ENCODE data around the gene DLL3.
"Not testable (repeated sequence)": the region's sequence is repeated elsewhere in the genome, so short reads cannot be mapped to it uniquely, and the experiment has no call there.

The DLL3 gene, protein sequence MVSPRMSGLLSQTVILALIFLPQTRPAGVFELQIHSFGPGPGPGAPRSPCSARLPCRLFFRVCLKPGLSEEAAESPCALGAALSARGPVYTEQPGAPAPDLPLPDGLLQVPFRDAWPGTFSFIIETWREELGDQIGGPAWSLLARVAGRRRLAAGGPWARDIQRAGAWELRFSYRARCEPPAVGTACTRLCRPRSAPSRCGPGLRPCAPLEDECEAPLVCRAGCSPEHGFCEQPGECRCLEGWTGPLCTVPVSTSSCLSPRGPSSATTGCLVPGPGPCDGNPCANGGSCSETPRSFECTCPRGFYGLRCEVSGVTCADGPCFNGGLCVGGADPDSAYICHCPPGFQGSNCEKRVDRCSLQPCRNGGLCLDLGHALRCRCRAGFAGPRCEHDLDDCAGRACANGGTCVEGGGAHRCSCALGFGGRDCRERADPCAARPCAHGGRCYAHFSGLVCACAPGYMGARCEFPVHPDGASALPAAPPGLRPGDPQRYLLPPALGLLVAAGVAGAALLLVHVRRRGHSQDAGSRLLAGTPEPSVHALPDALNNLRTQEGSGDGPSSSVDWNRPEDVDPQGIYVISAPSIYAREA

DNA sequence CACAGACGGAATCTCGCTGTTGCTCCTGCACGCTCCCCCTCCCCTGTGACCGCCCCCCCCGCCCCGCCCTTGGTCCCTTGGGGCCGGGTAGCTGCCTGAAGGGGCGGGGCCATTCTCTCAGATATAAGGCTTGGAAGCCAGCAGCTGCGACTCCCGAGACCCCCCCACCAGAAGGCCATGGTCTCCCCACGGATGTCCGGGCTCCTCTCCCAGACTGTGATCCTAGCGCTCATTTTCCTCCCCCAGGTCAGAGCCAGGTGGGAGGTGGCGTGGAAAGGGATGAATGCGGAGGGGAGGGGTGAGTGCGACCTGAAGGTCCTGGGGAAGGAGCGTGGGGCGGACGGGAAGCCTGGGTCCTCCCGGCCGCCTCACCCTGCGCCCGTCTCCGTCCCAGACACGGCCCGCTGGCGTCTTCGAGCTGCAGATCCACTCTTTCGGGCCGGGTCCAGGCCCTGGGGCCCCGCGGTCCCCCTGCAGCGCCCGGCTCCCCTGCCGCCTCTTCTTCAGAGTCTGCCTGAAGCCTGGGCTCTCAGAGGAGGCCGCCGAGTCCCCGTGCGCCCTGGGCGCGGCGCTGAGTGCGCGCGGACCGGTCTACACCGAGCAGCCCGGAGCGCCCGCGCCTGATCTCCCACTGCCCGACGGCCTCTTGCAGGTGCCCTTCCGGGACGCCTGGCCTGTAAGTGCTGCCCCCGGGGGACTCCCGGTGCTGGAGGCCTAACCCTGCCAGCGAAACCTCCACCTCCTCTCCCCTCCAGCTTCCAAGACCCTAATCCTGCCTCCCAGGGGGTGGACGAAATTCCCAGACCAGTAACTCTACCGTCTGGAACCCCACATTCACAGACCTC lies at the start of gene DLL3:
Gene DLL3, plus strand, starts transcription at position 150 of the 845 bp plus-strand sequence. Its CDS starts 28 bp downstream, at position 178.
- peak; percentile 77 for DNase-seq

DNA sequence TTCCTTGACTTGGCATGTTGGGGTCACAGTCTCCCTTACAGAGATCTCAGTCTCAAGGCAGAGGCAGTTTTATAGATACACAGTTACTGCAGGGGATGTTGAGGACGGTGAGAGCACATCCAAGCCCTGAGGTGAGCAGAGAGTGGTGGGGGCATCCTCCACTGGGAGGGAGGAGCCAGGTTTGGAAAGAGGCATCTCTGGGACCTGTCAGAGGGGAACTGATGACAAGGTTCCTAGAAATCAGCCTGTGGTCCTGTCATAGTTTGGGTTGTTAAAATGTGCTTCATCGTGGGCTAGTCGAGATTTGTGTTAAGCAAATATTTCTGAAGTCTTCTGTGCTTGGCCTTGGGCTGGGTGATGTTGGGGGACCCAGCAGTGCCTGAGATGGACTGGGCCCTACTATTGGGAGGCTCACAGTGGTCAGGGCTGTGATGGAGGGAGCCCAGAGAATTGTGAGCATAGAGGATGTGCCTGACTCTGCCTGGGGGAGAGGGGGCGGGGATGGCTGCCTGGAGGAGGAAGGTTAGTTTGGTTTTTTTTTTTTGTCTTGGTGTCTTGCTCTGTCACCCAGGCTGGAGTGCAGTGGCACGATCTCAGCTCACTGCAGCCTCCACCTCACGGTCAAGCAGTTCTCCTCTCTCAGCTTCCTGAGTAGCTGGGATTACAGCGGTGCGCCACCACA lies 49.5 kb upstream of the DLL3 start:
- no peak for DNase-seq

DNA sequence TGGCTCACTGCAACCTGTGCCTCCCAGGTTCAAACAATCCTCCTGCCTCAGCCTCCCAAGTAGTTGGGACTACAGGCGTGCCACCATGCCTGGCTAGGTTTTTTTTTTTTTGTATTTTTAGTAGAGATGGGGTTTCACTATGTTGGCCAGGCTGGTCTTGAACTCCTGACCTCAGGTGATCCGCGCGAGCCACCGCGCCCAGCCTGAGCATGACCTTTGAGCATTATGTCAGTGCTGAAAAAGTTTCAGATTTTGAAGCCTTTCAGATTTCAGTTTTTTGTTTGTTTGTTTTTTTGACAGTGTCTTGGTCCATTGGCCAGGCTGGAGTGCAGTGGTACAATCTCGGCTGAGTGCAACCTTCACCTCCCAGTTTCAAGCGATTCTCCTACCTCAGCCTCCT lies 47.5 kb upstream of the DLL3 start:
- not testable (repeated sequence) for DNase-seq

DNA sequence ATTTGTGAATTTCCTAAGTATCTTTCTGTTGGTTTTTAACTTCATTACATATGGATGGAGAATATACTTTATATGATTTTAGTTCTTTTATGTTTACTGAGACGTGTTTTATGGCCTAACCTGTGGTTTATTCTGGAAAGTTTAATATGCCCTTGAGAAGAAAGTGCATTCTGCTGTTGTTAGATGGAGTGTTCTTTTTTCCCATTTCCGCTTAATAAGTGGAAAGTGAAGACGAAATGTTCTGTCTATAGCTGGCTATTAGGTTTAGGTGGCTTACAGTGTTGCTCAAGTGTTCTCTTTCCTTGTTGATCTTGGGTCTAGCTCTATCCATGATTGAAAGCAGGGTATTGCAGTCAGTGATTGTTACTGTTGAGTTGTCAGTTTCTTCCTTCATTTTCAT lies 35.3 kb upstream of the DLL3 start:
- DNase-seq = no peak

DNA sequence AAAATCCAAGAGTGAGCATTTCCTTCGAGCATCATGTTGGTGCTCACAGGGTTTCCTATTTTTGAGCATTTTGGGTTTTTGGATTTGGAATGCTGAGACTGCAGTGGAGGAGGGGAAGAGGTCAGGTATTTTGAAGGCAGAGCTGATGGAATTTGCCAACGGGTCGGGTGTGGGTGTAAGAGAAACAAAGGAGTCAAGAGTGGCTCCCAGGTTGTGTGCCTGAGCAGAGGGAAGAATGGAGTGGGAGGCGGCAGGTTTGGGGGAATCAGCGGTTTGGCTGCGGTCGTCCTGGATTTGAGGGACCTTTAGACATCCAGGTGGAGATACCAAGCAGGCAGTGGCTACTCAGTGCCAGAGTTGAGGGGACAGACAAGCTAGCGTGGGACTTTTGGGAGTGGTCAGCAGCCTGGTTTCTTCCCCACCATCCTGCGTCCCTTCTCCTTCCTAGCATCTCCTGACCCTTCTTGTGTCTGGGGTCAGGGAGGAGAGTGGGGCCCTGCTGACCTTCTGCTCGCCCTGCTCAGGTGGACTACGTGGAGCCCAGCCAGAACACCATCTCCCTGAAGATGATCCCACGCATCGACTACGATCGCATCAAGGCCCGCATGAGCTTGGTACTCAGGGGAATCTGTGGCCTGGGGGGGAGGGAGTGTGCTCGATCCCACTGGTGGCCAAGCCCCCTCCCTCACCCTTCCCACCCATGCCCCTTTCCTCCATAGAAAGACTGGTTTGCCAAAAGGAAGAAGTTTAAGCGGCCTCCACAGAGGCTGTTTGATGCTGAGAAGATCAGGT lies 32.6 kb upstream of the DLL3 start:
- no peak for DNase-seq

DNA sequence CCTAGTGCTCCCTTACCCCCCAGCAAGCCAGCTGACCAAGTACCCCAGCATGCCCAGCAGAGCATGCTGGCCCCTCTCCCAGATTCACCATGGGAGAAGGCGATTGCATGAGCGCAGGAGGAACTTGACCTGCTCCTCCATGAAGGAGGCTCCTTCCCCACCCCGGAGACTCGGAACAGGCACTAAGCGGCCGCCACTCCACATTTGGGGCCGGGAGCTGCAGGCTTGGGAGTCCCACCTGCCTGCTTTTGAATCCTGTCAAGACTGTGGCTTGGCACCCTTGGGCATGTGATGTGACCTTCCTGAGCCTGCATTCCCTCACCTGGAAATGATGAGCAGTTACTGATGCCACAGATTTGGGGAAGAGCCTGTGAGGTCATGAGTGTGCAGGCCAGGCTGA lies 30.8 kb upstream of the DLL3 start:
- no peak for DNase-seq

DNA sequence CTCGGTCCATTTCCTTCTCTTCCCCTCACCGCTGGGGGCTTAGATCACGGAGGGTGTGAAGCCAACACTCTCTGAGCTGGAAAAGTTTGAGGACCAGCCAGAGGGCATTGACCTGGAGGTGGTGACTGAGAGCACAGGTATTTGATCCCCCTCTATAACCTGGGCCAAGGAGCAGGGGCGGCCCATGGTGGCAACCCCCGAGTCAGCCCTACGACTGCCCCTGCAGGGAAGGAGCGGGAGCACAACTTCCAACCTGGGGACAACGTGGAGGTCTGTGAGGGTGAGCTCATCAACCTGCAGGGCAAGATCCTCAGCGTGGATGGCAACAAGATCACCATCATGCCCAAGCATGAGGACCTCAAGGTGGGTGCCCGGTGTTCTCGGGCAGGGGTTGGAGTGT lies 29.7 kb upstream of the DLL3 start:
- no peak for DNase-seq

DNA sequence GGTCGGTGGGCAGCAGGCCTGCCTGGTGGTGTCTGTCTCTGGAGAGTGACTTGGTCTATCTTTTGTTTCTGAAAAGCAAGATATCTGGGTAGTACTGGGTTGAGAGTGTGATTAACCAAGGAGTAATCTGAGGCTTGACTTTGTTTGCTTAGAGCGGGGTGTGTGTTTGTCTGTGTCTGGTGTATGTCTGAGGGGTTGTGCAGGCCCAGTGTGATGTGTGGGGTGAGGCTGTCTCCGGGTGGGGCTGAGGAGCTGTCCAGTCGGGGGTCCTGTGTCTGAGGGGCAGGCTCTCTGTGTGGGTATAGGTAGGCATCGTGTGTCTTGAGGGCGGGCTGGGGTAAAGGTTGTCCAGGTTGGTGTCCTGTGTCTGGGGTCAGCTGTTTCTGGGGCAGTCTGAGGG lies 29.2 kb upstream of the DLL3 start:
- no peak for DNase-seq

DNA sequence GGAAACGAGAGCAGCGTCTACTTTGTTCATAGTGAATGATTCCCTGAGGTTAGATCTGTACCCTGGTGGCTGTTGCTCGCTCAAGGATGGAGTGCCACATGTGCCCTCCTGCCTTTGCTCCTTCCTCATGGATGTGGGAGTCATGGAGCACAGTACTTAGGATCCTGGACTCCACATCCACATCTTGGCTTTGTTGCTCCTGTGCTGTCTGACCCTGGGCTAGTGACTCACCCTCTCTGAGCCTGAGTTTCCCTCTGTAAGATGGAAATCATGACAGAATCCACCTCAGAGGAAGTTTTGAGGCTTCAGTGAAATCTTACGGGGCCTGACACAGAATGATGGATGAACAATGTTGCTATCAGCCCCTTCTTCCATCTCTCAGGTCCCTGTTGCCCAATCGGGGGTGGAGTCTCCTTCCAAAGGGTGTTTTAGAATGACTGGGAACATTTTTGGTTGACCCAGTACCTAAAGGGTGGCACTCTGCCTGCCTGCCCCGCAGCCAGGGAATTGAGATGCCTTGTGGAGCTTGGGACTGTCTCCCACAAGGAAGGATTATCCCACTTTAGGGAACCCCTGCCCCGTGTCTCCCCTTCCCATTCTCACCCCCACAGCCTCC lies 27.9 kb upstream of the DLL3 start:
- DNase-seq = no peak

DNA sequence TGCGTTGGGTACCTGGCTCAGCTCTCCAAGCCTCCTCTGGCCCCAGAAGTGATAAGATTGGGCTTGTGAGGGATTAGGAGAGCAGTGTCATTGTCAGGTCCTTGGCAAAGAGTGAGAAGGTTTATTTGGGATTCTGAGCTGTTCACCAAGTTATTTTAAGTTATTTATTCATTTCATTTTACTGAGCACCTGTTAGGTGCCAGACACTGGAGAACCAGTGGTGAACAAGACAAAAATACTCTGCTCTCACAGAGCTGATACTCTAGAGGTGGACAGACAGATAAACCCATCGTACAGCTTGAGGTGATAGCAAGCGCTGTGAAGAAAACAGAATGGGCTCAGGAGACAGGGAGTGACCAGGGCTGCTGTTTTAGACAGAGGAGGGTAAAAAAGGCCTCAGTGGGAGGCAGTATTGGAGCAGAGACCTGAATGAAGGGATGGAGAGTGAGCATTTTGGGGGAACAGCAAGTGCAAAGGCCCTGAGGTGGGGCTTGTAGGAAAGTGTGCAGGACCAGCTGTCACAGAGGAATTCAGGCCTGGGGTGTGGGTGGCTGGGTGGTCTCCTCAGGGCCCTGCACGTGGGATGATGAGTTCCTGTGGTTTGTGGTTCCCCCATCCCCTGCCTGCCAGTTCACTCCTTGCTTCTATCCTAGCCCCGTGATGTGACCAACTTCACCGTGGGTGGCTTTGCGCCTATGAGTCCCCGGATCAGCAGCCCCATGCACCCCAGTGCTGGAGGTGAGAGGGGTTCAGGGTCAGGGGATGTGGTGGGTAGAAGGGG lies 26.8 kb upstream of the DLL3 start:
- DNase-seq = no peak

DNA sequence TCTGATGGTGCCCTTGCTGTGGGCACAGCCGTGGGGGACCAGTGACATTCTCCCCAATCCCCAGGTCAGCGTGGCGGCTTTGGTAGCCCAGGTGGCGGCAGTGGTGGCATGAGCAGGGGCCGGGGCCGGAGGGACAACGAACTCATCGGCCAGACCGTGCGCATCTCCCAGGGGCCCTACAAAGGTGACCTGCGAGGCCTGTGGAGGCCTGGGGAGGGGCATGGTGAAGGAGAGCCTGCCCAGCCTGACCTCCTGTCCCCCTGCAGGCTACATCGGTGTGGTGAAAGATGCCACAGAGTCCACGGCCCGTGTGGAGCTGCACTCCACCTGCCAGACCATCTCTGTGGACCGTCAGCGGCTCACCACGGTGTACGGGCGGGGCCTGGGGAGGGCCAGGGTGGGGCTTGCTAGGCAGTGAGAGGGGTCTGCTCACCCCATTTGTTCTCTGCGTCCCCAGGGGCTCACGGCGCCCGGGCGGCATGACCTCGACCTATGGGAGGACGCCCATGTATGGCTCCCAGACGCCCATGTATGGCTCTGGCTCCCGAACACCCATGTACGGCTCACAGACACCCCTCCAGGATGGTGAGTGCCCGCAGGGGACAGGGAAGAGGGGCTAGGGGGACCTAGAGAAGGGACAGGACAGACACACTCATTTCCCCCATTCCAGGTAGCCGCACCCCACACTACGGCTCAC lies 25.9 kb upstream of the DLL3 start:
- no peak for DNase-seq

DNA sequence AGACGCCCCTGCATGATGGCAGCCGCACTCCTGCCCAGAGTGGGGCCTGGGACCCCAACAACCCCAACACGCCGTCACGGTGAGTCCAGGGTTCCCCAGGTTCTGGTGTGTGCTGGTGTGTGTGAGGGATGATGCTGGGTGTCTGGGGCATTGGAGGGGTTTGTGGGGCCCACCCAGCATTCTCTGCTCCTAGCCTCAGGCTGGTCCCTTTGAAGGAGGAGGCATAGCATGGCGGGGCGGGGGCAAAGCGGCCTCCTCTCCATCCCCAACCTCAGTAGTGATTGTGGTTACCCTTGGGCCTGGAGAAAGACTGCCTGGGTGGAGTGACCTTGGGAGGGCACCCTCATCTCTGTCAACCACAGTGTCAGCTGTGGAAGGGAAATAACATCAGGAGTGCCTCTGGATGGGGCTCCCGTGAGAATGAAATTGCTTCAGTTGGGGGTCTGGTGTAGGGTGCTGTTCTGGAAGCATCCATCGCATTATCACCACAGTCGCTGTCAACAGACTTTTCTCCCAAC lies 25.2 kb upstream of the DLL3 start:
- DNase-seq = no peak

DNA sequence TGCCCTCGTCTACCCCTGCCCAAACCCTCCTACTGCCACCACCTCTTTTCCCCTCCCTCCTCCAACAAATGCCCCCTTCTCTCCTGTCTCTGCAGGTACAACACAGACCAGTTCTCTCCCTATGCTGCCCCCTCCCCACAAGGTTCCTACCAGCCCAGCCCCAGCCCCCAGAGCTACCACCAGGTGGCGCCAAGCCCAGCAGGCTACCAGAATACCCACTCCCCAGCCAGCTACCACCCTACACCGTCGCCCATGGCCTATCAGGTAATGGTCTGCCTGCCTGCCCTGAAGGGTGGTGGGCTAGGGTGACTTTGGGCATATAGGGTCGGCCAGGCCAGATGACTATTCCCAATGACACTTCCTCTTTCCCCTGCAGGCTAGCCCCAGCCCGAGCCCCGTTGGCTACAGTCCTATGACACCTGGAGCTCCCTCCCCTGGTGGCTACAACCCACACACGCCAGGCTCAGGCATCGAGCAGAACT lies 24.6 kb upstream of the DLL3 start:
- DNase-seq = no peak

DNA sequence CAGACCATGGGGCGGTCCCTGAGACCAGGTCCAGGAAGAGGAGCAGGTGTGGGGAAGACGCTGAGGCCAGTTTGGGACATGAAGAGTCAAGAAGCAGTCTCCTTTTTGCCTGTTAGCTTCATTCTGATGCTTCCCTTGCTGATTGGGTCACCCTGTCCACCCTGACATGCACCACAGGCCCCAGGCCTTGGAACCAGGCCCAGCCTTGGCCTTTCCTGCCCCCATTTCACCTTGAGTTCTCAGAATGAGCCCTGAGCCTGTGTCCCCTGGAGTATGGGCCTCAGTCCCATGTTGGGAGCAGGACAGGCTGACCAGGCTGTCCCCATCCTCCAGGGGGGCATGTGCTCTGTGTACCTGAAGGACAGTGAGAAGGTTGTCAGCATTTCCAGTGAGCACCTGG lies 23.0 kb upstream of the DLL3 start:
- no peak for DNase-seq

DNA sequence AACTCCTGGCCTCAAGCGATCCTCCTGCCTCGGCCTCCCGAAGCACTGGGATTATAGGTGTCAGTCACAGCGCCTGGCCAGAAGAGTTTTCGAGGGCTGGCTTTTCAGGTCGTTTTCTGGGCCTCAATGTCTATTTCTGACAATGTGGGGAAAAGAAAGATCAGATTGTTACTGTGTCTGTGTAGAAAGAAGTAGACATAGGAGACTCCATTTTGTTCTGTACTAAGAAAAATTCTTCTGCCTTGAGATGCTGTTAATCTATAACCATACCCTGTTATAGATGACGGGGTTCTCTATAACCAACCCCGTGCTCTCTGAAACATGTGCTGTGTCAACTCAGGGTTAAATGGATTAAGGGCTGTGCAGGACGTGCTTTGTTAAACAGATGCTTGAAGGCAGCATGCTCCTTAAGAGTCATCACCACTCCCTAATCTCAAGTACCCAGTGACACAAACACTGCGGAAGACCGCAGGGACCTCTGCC lies 19.4 kb upstream of the DLL3 start:
- not testable (repeated sequence) for DNase-seq

DNA sequence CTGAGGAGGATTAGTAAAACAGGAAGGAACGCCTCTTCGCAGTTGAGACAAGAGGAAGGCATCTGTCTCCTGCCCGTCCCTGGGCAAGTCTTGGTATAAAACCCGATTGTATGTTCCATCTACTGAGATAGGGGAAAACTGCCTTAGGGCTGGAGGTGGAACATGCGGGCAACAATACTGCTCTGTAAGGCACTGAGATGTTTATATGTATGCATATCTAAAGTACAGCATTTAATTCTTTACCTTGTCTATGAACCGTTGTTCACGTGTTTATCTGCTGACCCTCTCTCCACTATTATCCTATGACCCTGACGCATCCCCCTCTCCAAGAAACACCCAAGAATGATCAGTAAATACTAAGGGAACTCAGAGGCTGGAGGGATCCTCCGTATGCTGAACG lies 18.8 kb upstream of the DLL3 start:
- no peak for DNase-seq

DNA sequence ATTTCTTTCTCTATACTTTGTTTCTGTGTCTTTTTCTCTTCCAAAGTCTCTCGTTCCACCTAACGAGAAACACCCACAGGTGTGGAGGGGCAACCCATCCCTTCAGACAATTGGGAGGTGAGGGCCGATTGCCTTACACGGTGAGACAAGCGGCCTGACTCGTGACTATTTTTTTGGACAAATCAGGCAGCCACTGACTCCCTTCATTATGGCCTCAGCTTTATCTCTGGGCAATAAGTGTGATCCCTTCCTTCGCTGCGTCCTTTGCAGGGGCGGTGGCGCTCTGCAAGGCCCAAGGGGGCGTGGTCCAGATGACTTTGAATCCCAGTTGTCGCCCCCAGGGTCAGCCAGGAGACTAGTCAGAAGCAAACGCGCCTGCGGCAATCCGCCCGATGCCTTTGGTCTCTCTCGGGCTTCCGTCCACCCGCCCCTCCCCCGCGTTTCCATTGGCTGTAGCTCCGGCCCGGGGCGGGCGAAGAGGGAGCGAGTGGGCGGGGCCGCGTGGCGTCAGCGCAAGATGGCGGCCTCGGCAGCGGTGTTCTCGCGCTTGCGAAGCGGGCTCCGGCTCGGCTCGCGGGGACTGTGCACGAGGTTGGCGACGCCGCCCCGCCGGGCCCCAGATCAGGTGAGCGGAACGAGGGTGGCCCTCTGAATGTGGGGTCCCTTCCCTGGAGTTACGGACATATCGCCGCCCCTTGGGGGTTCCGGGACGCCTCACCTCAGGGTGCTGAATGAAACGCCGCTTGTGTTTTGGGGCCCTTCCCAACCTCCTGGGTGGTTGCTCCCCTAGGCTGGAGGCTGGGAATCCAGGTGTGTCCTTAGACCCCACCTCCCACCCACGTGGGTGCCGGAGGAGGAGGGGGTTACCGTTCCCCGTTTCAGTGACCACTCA lies 18.2 kb upstream of the DLL3 start, which contains the start of gene TIMM50:
Gene TIMM50, plus strand, starts transcription at position 502 of the 892 bp plus-strand sequence. Its CDS starts 16 bp downstream, at position 518.
- DNase-seq = peak; percentile 90

DNA sequence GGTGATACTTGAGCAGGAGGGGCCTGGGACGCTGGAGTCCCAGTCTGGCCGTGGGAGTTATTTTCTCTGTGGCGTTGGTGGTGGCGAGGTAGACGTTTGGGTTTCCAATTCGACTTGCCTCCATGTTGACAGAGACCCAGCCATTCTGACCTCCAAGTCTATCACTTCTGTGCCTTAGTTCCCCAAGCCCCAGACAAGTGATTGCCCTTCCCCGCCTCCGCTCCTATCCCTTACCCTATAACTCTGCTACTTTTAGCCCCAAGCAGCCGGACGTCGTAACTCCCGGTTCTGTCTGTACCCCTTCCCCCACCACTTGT lies 17.6 kb upstream of the DLL3 start:
- DNase-seq = no peak

DNA sequence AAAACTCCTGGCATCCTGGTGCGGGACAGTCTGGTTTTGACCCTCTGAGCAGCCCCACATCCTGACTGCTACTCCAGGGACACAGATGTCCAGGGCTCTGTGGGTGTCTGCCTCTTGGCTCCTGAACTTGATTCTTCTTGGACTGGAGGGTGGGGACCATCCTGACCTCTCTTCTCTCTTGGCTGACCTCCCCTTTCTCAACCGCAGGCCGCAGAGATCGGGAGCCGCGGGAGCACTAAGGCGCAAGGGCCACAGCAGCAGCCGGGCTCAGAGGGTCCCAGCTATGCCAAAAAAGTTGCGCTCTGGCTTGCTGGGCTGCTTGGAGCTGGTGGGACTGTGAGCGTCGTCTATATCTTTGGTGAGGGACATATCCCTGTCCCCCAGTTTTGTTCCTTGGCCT lies 17.1 kb upstream of the DLL3 start:
- no peak for DNase-seq

Measured in NCI-H2107 (cell line).